GM12801 (cell line): ENCODE results near the gene RARB.

Experiments used
- TF ChIP-seq, protein P1 (sequence below): IDR thresholded peaks from one replicate; pipeline ENCODE4 v1.5.1; 2011; ENCODE audit warnings: control low read depth; ENCODE audit not compliant: insufficient read length; ENCODE audit errors: extremely low read depth

RARB gene

DNA sequence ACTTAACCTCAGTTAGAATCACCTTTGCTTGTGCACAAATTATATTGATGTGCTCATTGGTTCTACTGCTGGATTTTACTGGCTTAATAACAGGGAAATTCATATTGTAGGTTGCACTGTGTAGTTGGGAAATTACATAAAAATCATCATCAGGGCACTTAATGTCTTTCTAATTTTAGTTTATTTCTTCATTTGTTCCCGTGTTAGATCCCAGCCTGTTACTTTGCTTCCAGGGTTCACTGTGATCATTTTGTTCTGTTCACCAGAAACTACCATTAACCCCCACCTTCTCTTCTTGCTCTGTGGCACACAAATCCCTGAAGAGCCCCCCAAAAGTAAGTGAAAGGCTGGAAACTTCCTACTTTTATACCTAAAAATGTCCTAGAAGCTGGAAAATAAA is 80.4 kb downstream of the RARB start:
- TF ChIP-seq, protein P1, sequence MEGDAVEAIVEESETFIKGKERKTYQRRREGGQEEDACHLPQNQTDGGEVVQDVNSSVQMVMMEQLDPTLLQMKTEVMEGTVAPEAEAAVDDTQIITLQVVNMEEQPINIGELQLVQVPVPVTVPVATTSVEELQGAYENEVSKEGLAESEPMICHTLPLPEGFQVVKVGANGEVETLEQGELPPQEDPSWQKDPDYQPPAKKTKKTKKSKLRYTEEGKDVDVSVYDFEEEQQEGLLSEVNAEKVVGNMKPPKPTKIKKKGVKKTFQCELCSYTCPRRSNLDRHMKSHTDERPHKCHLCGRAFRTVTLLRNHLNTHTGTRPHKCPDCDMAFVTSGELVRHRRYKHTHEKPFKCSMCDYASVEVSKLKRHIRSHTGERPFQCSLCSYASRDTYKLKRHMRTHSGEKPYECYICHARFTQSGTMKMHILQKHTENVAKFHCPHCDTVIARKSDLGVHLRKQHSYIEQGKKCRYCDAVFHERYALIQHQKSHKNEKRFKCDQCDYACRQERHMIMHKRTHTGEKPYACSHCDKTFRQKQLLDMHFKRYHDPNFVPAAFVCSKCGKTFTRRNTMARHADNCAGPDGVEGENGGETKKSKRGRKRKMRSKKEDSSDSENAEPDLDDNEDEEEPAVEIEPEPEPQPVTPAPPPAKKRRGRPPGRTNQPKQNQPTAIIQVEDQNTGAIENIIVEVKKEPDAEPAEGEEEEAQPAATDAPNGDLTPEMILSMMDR, result no peak

GRCh38 chr3:25508901-25509300 is 80.8 kb downstream of the RARB start:
- TF ChIP-seq, protein P1, result no peak

GRCh38 chr3:25510797-25511196 is 82.7 kb downstream of the RARB start:
- TF ChIP-seq, protein P1, result no peak

DNA sequence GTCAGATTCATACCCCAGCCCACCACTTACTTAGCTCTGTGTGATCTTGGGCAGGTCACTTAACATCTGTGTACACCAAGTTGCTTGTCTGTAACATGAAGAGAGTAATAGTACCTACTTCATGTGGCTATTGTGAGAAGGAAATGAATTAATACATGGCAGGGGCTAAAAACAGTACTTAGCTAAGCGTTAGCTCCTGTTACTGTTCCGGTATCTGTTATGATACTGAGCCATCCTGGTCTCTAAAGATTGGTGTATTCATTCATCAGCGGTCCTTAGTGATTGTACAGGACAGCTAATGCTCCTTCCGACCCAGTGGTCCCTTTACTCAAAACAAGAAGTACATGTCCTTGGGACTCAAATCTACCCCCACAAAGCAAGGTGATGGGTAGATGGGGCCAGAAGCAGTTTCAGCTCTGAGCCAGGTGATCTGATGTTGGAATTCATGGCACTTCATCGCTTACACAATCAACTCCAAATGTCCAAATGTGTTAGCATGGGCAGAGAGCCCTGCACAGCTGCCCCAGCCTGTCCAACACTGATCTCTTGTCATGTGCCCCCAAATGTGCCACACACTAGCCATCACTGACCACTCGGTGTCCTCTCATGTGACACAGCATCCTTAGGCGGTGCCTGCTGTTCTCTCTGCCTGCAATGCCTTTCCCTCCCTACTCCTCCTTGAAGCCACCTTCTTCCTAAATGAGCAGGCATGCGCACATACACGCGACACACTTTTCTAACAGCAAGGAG is 84.1 kb downstream of the RARB start:
- TF ChIP-seq, protein P1, result no peak

DNA sequence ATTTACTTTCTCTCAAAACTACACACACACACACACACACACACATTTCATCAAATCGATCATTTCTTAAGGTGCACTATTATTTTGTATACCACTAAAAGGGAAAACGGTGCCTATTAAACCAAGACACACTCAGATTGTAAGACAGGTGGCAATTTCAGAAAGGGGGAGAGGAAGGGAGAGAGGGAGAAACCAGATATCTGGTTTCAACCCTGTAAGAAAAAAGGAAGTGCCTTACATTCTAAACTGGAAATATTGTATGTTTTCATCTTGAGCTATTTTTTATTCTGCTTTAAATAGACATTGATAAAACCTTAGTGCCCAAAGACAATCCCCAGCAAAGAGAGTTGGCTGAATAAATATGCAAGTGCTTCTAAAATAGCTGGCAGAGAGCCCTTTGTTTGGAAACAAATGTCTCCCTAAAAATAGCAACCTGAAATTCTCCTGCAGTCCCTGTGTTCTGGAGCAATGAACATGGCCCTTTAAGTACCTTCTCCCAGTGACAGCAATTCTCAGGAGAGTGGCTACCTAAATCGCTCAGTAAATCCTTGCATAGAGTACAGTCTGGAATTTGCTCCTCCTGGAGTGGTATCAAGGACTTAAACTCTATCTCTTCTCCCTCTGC is 85.7 kb downstream of the RARB start:
- TF ChIP-seq, protein P1, result no peak

DNA sequence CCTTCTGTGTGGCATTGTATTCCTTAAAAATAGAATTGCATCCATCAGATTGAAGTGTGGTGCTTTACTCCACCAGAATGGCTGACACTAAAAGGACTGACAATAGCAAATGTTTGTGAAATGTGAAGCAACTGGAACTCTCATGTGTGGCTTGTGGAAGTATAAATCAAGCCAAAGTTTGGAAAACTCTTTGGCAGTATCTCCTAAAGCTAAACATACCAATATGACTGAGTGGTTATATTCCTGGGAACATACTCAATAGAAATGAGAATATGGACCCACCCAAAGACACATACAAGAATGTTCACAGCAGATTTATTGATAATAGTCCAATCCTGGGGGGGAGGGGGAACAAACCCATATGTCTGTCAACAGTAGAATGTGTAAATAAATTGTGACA is 87.1 kb downstream of the RARB start:
- TF ChIP-seq, protein P1, result no peak

DNA sequence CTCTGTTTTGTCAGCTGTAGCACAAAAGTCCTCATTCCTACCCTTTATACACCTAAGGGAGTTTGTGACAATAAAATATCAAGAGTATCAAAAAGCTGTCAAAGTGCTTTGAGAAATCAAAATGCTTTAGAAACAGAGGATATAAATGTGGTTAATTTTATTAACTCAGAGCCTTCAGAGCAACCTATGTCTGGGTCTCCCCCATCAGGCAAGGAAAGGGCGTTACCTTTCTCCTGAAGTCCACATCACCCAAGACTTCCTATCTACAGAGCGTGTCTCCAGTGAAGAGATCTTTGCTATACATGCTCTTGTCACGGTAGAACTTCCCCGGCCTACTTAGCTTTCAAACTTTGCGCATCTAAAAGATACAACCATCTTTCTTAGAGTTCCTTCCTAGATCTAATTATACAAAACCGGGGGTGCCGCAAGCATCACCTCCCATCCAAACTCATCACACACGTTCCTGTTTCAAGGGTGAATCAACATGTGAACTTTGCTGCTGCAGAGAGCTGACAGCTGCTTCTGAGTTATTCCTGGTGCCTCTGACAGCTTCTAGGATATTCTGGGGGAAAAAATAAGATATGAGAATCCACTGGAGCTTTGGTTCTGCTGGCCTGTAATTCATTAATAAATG is 93.0 kb downstream of the RARB start:
- TF ChIP-seq, protein P1, result no peak
